ENCODE measurements around the gene ACOT7. TPM values are rescaled to one million over a fixed set of nuclear protein-coding genes. Genes with fewer than 3 reads are reported as not detected.

Gene ACOT7
- total RNA-seq, 1 experiment from 2014 or later = 120 TPM

GRCh38 chr1:6349254-6349943 lies 44.2 kb downstream of the ACOT7 start:
- Histone ChIP-seq H3K4me3 (ENCODE audit: low read depth in 2 of 2, low read length in 2 of 2) (no peak overlapping the region), H3K27me3 (ENCODE audit: control insufficient read depth, insufficient read depth, low read length) (no peaks in the 10 kb centered on the region), H3K27ac (ENCODE audit: low read length) (peak overlapping the region; percentile 13; the same call in 1 of the 2 replicates), H3K4me1 (ENCODE audit: control insufficient read depth, insufficient read depth, low read length) (peaks cover 41% of the 10 kb centered on the region), H3K9me3 (ENCODE audit: control insufficient read depth, insufficient read depth, low read depth, low read length) (no peaks in the 10 kb centered on the region), H3K36me3 (ENCODE audit: control insufficient read depth, insufficient read depth, low read length) (no peaks in the 10 kb centered on the region)
- DNase-seq (ENCODE audit: low read depth, low spot score) = no peak
- BruUV-seq (replicated peaks) = no TSS peak
- no peak for TF ChIP-seq SIN3A (IDR thresholded peaks at IDR 0.05; ENCODE audit: borderline replicate concordance, insufficient read depth, low read depth, low read length)
- ATAC-seq = no peak
- intact Hi-C loops (cut with micrococcal nuclease; ENCODE audit: unreplicated experiment) = no loop called here
- POLR2A ChIA-PET = no interaction called here
- CTCF ChIA-PET = interaction anchor here (0.5 to 0.6 kb wide), 2 partner anchors 31 to 202 kb away, joined by 5 to 9 read pairs; no protein-coding TSS in a partner anchor
- in situ Hi-C loops (cut with HindIII; ENCODE audit: low pct_unique_long_range_greater_than_20kb, low sequenced_read_pairs) = no loop called here

- TF ChIP-seq POLR2AphosphoS5 (IDR thresholded peaks at IDR 0.05; ENCODE audit: low read depth, low read length) (no peak), CTCF (IDR thresholded peaks at IDR 0.05) (no peak), TCF7L2 (IDR thresholded peaks at IDR 0.05; ENCODE audit: low read depth, low read length) (no peak), REST (IDR thresholded peaks at IDR 0.05; ENCODE audit: insufficient read depth in 1 of 2, low read depth in 2 of 2, low read length in 1 of 2) (no peak), SIN3A (IDR thresholded peaks at IDR 0.05; ENCODE audit: borderline replicate concordance, insufficient read depth, low read depth, low read length) (no peak)
- Histone ChIP-seq H3K9me3 (ENCODE audit: control insufficient read depth, insufficient read depth, low read depth, low read length) (no peaks in the 10 kb centered on the region), H3K27me3 (ENCODE audit: control insufficient read depth, insufficient read depth, low read length) (no peaks in the 10 kb centered on the region), H3K4me3 (ENCODE audit: low read depth in 2 of 2, low read length in 2 of 2) (no peak overlapping the region), H3K4me1 (ENCODE audit: control insufficient read depth, insufficient read depth, low read length) (peaks cover 34% of the 10 kb centered on the region), H3K27ac (ENCODE audit: low read length) (peak overlapping the region; percentile 13; the same call in 1 of the 2 replicates), H3K36me3 (ENCODE audit: control insufficient read depth, insufficient read depth, low read length) (no peaks in the 10 kb centered on the region)
- intact Hi-C loops (cut with micrococcal nuclease; ENCODE audit: unreplicated experiment) (no loop called here), in situ Hi-C loops (cut with HindIII; ENCODE audit: low pct_unique_long_range_greater_than_20kb, low sequenced_read_pairs) (no loop called here)
- CTCF ChIA-PET = interaction anchor here (0.5 to 0.9 kb wide), 3 partner anchors 9 to 56 kb away, joined by 3 to 5 read pairs (median 5); no protein-coding TSS in a partner anchor
- no TSS peak for BruUV-seq (replicated peaks)
- DNase-seq (ENCODE audit: low read depth, low spot score) (no peak), ATAC-seq (peak; percentile 53)
- POLR2A ChIA-PET = no interaction called here
These were observed 44.9 kb downstream of the ACOT7 start for GRCh38 chr1:6348511-6349191.

Data from Panc1 (cell line).